Right lobe of liver (tissue), 6 donors: ENCODE results near the gene DVL2. TPM values are rescaled to one million over a fixed set of nuclear protein-coding genes. Genes with fewer than 3 reads are reported as not detected.

Source experiments
- ATAC-seq, 4 donors: fragments of 200-7000 bp; cut with Tn5 transposase; one replicate each; pipeline ENCODE4 v1.9.1; 2020; ENCODE audit warnings: mild to moderate bottlenecking in 4 of 4, moderate library complexity in 4 of 4
- DNase-seq, 3 donors: peaks; one replicate each; pipeline ENCODE4 v3.0.0-alpha.2; 2020
- H3K27ac ChIP-seq, 3 donors: fragments of 200-600 bp; one replicate each; pipeline ENCODE4 v1.8.0; 2022
- H3K27me3 ChIP-seq, 2 donors: fragments of 200-600 bp; one replicate each; pipeline ENCODE4 v1.8.0; 2022
- H3K36me3 ChIP-seq, 4 donors: fragments of 200-600 bp; sonication (generic) in 1 of 4; one replicate each; pipeline versions ENCODE4 v1.5.1 to v1.8.0; 2017 to 2022; ENCODE audit warnings: control low read depth in 1 of 4
- H3K4me1 ChIP-seq, 4 donors: fragments of 200-600 bp; sonication (generic) in 1 of 4; one replicate each; pipeline versions ENCODE4 v1.5.1 to v1.8.0; 2017 to 2022; ENCODE audit warnings: control low read depth in 1 of 4
- H3K4me3 ChIP-seq, 3 donors: fragments of 200-600 bp; one replicate each; pipeline ENCODE4 v1.8.0; 2022
- H3K9me3 ChIP-seq, 4 donors: fragments of 200-600 bp; sonication (generic) in 1 of 4; one replicate each; pipeline versions ENCODE4 v1.5.1 to v1.8.0; 2017 to 2022; ENCODE audit warnings: control low read depth in 1 of 4
- CTCF ChIP-seq, 4 donors: fragments of 200-600 bp in 3 of 4; fragments of 450-650 bp in 1 of 4; IDR thresholded peaks; one replicate each; pipeline versions ENCODE4 v1.5.1 to v1.8.0; 2016 to 2022; ENCODE audit warnings: antibody characterized with exemption in 4 of 4, mild to moderate bottlenecking in 2 of 4
- POLR2A ChIP-seq: fragments of 450-650 bp; IDR thresholded peaks from one replicate; pipeline ENCODE4 v1.6.1; 2017; ENCODE audit warnings: antibody characterized with exemption, mild to moderate bottlenecking
- WGBS: methylation state at CpG from one replicate; pipeline ENCODE4 v1.1.6; 2018; ENCODE audit warnings: low coverage, low lambda C conversion rate; ENCODE audit not compliant: insufficient coverage; ENCODE audit errors: missing lambda C conversion rate; 5-methylcytosine and 5-hydroxymethylcytosine counted together
- intact Hi-C, 2 donors: fragments of 100-400 bp; cut with DNase I; formaldehyde crosslinking; loops; one replicate each; pipeline versions ENCODE4 v1.11.2 to v1.14.1; 2022
- total RNA-seq, 6 experiments: library from RNA; depleted of rRNA in 2 of 6; stranded (reverse); fragments of >200 nt in 2 of 6; fragmentation: NEBNext Ultra II Directional in 3 of 6; extraction: Animal tissue kit (Norgen Biotek cat#: 25700) in 3 of 6; gene quantifications; one replicate each; pipeline versions ENCODE4 v1.1.0 to v1.2.4, GENCODE V29; 2016 to 2023
- donor health status: DM: no; HTN: yes; CAD: no.
- donor health status: DM: no; HTN: no; CAD: no.
- donor health status: DM: no; HTN: no; CAD: no.
- donor health status: DM: no; HTN: yes; CAD: no.
- donor health status: DM: no; HTN: yes; CAD: no.

Gene DVL2
- total RNA-seq, 6 experiments from 2014 or later = 9.6 to 13.5 (median 12.8) TPM

GRCh38 chr17:7241783-7242716 is 7.7 kb upstream of the DVL2 start, which contains the start of gene GABARAP:
GABARAP (minus strand) TSS chr17:7242449; CDS start chr17:7242330, 119 bp downstream.
- DNase-seq (peak; percentile 93 to 95 (median 95)), ATAC-seq (peak; percentile 50 to 73 (median 58))
- under 1% methylated on average over 35 of the region's 62 CpGs for WGBS
- TF ChIP-seq POLR2A (peak; percentile 54), CTCF (IDR thresholded peaks at IDR 0.05) (no peak)
- no peaks in the 10 kb centered on the region for H3K27me3 ChIP-seq
- peaks cover 5 to 39% (median 18%) of the 10 kb centered on the region in 4 donors for H3K36me3 ChIP-seq
- peaks cover 0 to 27% (median 8%) of the 10 kb centered on the region in 4 donors for H3K4me1 ChIP-seq
- intact Hi-C loops = no loop called here
- peak within 1 kb of the TSS; percentile 84 to 90 (median 88) for H3K4me3 ChIP-seq
- H3K27ac ChIP-seq = peak within 1 kb of the TSS; percentile 95 to 99 (median 97)
- no peaks in the 10 kb centered on the region for H3K9me3 ChIP-seq

- WGBS = 15% methylated on average over 9 of the region's 9 CpGs
- DNase-seq = peak in 1 of 3 donors; percentile 13
- no peaks in the 10 kb centered on the region for H3K9me3 ChIP-seq
These were observed 6.9 kb upstream of the DVL2 start for GRCh38 chr17:7241090-7241733.

GRCh38 chr17:7240375-7240774 is 6.1 kb upstream of the DVL2 start:
- no peaks in the 10 kb centered on the region for H3K27me3 ChIP-seq
- peaks cover 0 to 27% (median 8%) of the 10 kb centered on the region in 4 donors for H3K4me1 ChIP-seq
- DNase-seq (no peak), ATAC-seq (no peak)
- intact Hi-C loops = no loop called here
- WGBS = 63% methylated on average over 4 of the region's 4 CpGs
- H3K9me3 ChIP-seq = no peaks in the 10 kb centered on the region
- peak overlapping the region in 2 of 3 donors; percentile 43 to 99 for H3K27ac ChIP-seq
- TF ChIP-seq POLR2A (no peak), CTCF (IDR thresholded peaks at IDR 0.05) (no peak)
- H3K4me3 ChIP-seq = peak overlapping the region in 2 of 3 donors; percentile 24 to 84
- H3K36me3 ChIP-seq = peaks cover 5 to 28% (median 13%) of the 10 kb centered on the region in 4 donors

More at GRCh38 chr17:7241090-7241733, 6.9 kb upstream of the DVL2 start:
- TF ChIP-seq CTCF (IDR thresholded peaks at IDR 0.05) = no peak
- TF ChIP-seq POLR2A = no peak
- H3K27me3 ChIP-seq = no peaks in the 10 kb centered on the region
- peak overlapping the region; percentile 84 to 90 (median 88) for H3K4me3 ChIP-seq
- H3K27ac ChIP-seq = peak overlapping the region; percentile 95 to 99 (median 97)
- H3K4me1 ChIP-seq = peaks cover 0 to 27% (median 8%) of the 10 kb centered on the region in 4 donors
- intact Hi-C loops = no loop called here
- ATAC-seq = no peak
- H3K36me3 ChIP-seq = peaks cover 5 to 34% (median 16%) of the 10 kb centered on the region in 4 donors

- Histone ChIP-seq H3K36me3 (peaks cover 4 to 18% (median 10%) of the 10 kb centered on the region in 4 donors), H3K9me3 (no peaks in the 10 kb centered on the region), H3K4me3 (peak within 1 kb of the TSS; percentile 94 to 96 (median 94)), H3K4me1 (peaks cover 0 to 32% (median 11%) of the 10 kb centered on the region in 4 donors), H3K27me3 (no peaks in the 10 kb centered on the region), H3K27ac (peak within 1 kb of the TSS; percentile 75 to 99 (median 93))
- TF ChIP-seq POLR2A (peak; percentile 53), CTCF (IDR thresholded peaks at IDR 0.05) (peak in 1 of 4 donors; percentile 38)
- peak; percentile 66 to 84 (median 74) for ATAC-seq
- intact Hi-C loops = no loop called here
- DNase-seq = peak; percentile 99 to 100 (median 100)
- 1% methylated on average over 40 of the region's 72 CpGs for WGBS
These were observed 5.0 kb upstream of the DVL2 start, which contains the start of gene PHF23 for GRCh38 chr17:7239091-7240027. PHF23 (minus strand) TSS chr17:7239457; CDS start chr17:7239279, 178 bp downstream.
